Measurements from ENCODE around the gene TMEM217.
"Not testable (repeated sequence)": the region's sequence is repeated elsewhere in the genome, so short reads cannot be mapped to it uniquely, and the experiment has no call there.

TMEM217 gene

GRCh38 chr6:37257634-37258404, at the start of gene TMEM217, which contains the start of gene TBC1D22B:
TSS of gene TMEM217 (minus strand) at chr6:37258144. CDS start at chr6:37219030, 39,114 bp downstream.
TSS of gene TBC1D22B (plus strand) at chr6:37257772. CDS start at chr6:37257918, 146 bp downstream.
- DNase-seq, result peak; percentile 96

- not testable (repeated sequence) for DNase-seq
Measured at GRCh38 chr6:37307484-37307883, 49.5 kb upstream of the TMEM217 start.

GRCh38 chr6:37306624-37307222, 48.8 kb upstream of the TMEM217 start:
- peak; percentile 32 for DNase-seq

- no peak for DNase-seq
Measured at GRCh38 chr6:37305841-37306425, 48.0 kb upstream of the TMEM217 start.

- no peak for DNase-seq
Measured at GRCh38 chr6:37304766-37305165, 46.8 kb upstream of the TMEM217 start.

- DNase-seq, result peak; percentile 35
Measured at GRCh38 chr6:37303891-37304503, 46.1 kb upstream of the TMEM217 start.

- DNase-seq, result no peak
Measured at GRCh38 chr6:37303091-37303660, 45.2 kb upstream of the TMEM217 start.

- DNase-seq, result no peak
Measured at GRCh38 chr6:37302086-37302686, 44.2 kb upstream of the TMEM217 start.

GRCh38 chr6:37299990-37300389, 42.0 kb upstream of the TMEM217 start:
- no peak for DNase-seq

- DNase-seq, result no peak
Measured at GRCh38 chr6:37298958-37299357, 41.0 kb upstream of the TMEM217 start.

GRCh38 chr6:37297637-37298036, 39.7 kb upstream of the TMEM217 start:
- DNase-seq, result not testable (repeated sequence)

GRCh38 chr6:37293426-37293825, 35.5 kb upstream of the TMEM217 start:
- DNase-seq, result no peak

GRCh38 chr6:37289931-37290330, 32.0 kb upstream of the TMEM217 start:
- no peak for DNase-seq

GRCh38 chr6:37288247-37288646, 30.3 kb upstream of the TMEM217 start:
- no peak for DNase-seq

- DNase-seq, result no peak
Measured at GRCh38 chr6:37287519-37288157, 29.7 kb upstream of the TMEM217 start.

- DNase-seq, result no peak
Measured at GRCh38 chr6:37285861-37286311, 27.9 kb upstream of the TMEM217 start.

- no peak for DNase-seq
Measured at GRCh38 chr6:37284781-37285180, 26.8 kb upstream of the TMEM217 start.

GRCh38 chr6:37283671-37284151, 25.8 kb upstream of the TMEM217 start:
- DNase-seq, result no peak

GRCh38 chr6:37283268-37283667, 25.3 kb upstream of the TMEM217 start:
- no peak for DNase-seq

- no peak for DNase-seq
Measured at GRCh38 chr6:37282371-37282770, 24.4 kb upstream of the TMEM217 start.

GRCh38 chr6:37280162-37280887, 22.4 kb upstream of the TMEM217 start:
- no peak for DNase-seq
